ENCODE data around the gene SHC3. TPM values are rescaled to one million over a fixed set of nuclear protein-coding genes. Genes with fewer than 3 reads are reported as not detected.

The SHC3 gene
- total and polyA plus RNA-seq, 2 experiments from 2014 or later, result 0.30 to 0.54 TPM

GRCh38 chr9:89037346-89037745, 141.3 kb downstream of the SHC3 start:
- Histone ChIP-seq H3K79me2 (ENCODE audit: insufficient read depth) (no peaks in the 10 kb centered on the region), H2AFZ (no peak overlapping the region; the same call in 1 of the 2 replicates), H3K27me3 (replicated peaks; ENCODE audit: insufficient read depth) (no peaks in the 10 kb centered on the region), H3K36me3 (ENCODE audit: low read depth) (no peaks in the 10 kb centered on the region), H3K9me2 (ENCODE audit: insufficient read depth) (no peaks in the 10 kb centered on the region), H3K4me2 (ENCODE audit: unreplicated experiment) (no peak overlapping the region), H3F3A (ENCODE audit: insufficient read depth) (peaks cover 21% of the 10 kb centered on the region), H3K9ac (no peak overlapping the region), H4K20me1 (ENCODE audit: insufficient read depth) (no peaks in the 10 kb centered on the region), H3K27ac (no peak overlapping the region), H3K4me1 (ENCODE audit: insufficient read depth) (peaks cover 21% of the 10 kb centered on the region), H3K4me3 (no peak overlapping the region), H3K9me3 (ENCODE audit: low read depth) (no peaks in the 10 kb centered on the region)
- 53 to 70% methylated on average over 4 of the region's 4 CpGs for WGBS, 2 experiments (ENCODE audit: low coverage in 1 of 2, low lambda C conversion rate in 2 of 2, missing lambda C conversion rate in 2 of 2)
- DNase-seq, result no peak
- in situ Hi-C loops (cut with MboI), result no loop called here
- TF ChIP-seq EZH2phosphoT487 (IDR thresholded peaks at IDR 0.05; ENCODE audit: insufficient read depth, low read depth) (no peak), EZH2 (IDR thresholded peaks at IDR 0.05; ENCODE audit: insufficient read depth, poor library complexity, severe bottlenecking) (no peak)

DNA sequence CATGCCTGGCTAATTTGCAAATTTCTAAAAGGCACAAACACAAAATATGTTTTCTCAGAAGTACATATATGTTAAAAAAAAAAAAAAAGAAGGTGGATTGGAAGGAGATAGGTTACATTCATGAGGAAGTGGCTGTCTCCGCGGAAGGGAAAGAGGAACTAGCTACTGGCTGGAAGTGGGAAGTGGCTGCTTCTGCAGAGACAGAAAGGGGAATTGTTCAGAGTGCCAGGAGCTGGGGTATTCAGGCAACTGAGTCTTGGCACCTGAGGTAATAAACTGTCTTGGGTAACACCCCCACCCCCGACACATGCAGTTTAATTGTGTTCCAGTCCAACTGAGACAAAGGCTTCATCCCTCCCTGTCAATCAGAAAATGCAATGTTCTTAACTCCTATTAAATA, 141.7 kb downstream of the SHC3 start:
- Histone ChIP-seq H3F3A (ENCODE audit: insufficient read depth) (peaks cover 21% of the 10 kb centered on the region), H3K27me3 (replicated peaks; ENCODE audit: insufficient read depth) (no peaks in the 10 kb centered on the region), H2AFZ (no peak overlapping the region), H3K9ac (no peak overlapping the region), H3K79me2 (ENCODE audit: insufficient read depth) (no peaks in the 10 kb centered on the region), H3K27ac (no peak overlapping the region), H3K36me3 (ENCODE audit: low read depth) (no peaks in the 10 kb centered on the region), H3K4me2 (ENCODE audit: unreplicated experiment) (no peak overlapping the region), H3K4me1 (ENCODE audit: insufficient read depth) (peaks cover 21% of the 10 kb centered on the region), H3K9me2 (ENCODE audit: insufficient read depth) (no peaks in the 10 kb centered on the region), H3K4me3 (no peak overlapping the region), H4K20me1 (ENCODE audit: insufficient read depth) (no peaks in the 10 kb centered on the region), H3K9me3 (ENCODE audit: low read depth) (no peaks in the 10 kb centered on the region)
- TF ChIP-seq EZH2 (IDR thresholded peaks at IDR 0.05; ENCODE audit: insufficient read depth, poor library complexity, severe bottlenecking), result no peak
- TF ChIP-seq EZH2phosphoT487 (IDR thresholded peaks at IDR 0.05; ENCODE audit: insufficient read depth, low read depth), result no peak
- no peak for DNase-seq
- WGBS, 2 experiments (ENCODE audit: low coverage in 1 of 2, low lambda C conversion rate in 2 of 2, missing lambda C conversion rate in 2 of 2), result 91 to 92% methylated on average over 3 of the region's 3 CpGs
- in situ Hi-C loops (cut with MboI), result no loop called here

DNA sequence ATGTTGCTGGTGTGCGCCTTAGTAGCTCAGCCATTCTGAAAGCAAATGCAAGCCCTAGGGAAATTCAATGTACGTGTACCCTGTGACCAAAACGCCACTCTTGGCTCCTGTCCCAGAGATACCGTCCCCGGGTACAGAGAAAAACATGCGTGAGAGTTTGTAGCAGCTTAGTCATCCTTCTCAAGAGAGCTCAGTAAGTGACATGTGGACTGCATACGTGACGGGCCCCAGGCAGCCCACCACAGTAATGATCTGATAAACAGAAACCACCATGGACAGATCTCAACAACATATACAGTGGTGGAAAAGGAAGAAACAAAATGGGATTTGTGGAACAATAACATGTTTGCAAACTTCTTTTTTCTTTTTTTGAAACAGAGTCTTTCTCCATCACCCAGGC, 142.2 kb downstream of the SHC3 start:
- no peak for DNase-seq
- H3F3A ChIP-seq (ENCODE audit: insufficient read depth), result peaks cover 21% of the 10 kb centered on the region
- H3K9me3 ChIP-seq (ENCODE audit: low read depth), result no peaks in the 10 kb centered on the region
- TF ChIP-seq EZH2phosphoT487 (IDR thresholded peaks at IDR 0.05; ENCODE audit: insufficient read depth, low read depth) (no peak), EZH2 (IDR thresholded peaks at IDR 0.05; ENCODE audit: insufficient read depth, poor library complexity, severe bottlenecking) (no peak)
- H3K4me1 ChIP-seq (ENCODE audit: insufficient read depth), result peaks cover 21% of the 10 kb centered on the region
- H3K27ac ChIP-seq, result no peak overlapping the region
- H3K36me3 ChIP-seq (ENCODE audit: low read depth), result no peaks in the 10 kb centered on the region
- H3K27me3 ChIP-seq (replicated peaks; ENCODE audit: insufficient read depth), result no peaks in the 10 kb centered on the region
- 67 to 72% methylated on average over 8 of the region's 8 CpGs for WGBS, 2 experiments (ENCODE audit: low coverage in 1 of 2, low lambda C conversion rate in 2 of 2, missing lambda C conversion rate in 2 of 2)
- no peak overlapping the region for H2AFZ ChIP-seq
- no peak overlapping the region for H3K4me2 ChIP-seq (ENCODE audit: unreplicated experiment)
- no peak overlapping the region for H3K9ac ChIP-seq
- H4K20me1 ChIP-seq (ENCODE audit: insufficient read depth), result no peaks in the 10 kb centered on the region
- in situ Hi-C loops (cut with MboI), result no loop called here
- H3K79me2 ChIP-seq (ENCODE audit: insufficient read depth), result no peaks in the 10 kb centered on the region
- no peaks in the 10 kb centered on the region for H3K9me2 ChIP-seq (ENCODE audit: insufficient read depth)
- no peak overlapping the region for H3K4me3 ChIP-seq

GRCh38 chr9:89032661-89033060, 146.0 kb downstream of the SHC3 start:
- Histone ChIP-seq H3K36me3 (ENCODE audit: low read depth) (no peaks in the 10 kb centered on the region), H3K79me2 (ENCODE audit: insufficient read depth) (no peaks in the 10 kb centered on the region), H3K4me3 (no peak overlapping the region), H4K20me1 (ENCODE audit: insufficient read depth) (no peaks in the 10 kb centered on the region), H3K9ac (no peak overlapping the region), H3K4me1 (ENCODE audit: insufficient read depth) (peaks cover 6% of the 10 kb centered on the region; the same call in 1 of the 2 replicates), H3K4me2 (ENCODE audit: unreplicated experiment) (no peak overlapping the region), H3K9me3 (ENCODE audit: low read depth) (no peaks in the 10 kb centered on the region), H2AFZ (no peak overlapping the region), H3K27ac (no peak overlapping the region), H3K27me3 (replicated peaks; ENCODE audit: insufficient read depth) (no peaks in the 10 kb centered on the region), H3K9me2 (ENCODE audit: insufficient read depth) (no peaks in the 10 kb centered on the region), H3F3A (ENCODE audit: insufficient read depth) (peaks cover 7% of the 10 kb centered on the region)
- no peak for DNase-seq
- TF ChIP-seq EZH2 (IDR thresholded peaks at IDR 0.05; ENCODE audit: insufficient read depth, poor library complexity, severe bottlenecking), result no peak
- TF ChIP-seq EZH2phosphoT487 (IDR thresholded peaks at IDR 0.05; ENCODE audit: insufficient read depth, low read depth), result no peak
- WGBS, 2 experiments (ENCODE audit: low coverage in 1 of 2, low lambda C conversion rate in 2 of 2, missing lambda C conversion rate in 2 of 2), result 58 to 59% methylated on average over 5 of the region's 5 CpGs
- in situ Hi-C loops (cut with MboI), result no loop called here

DNA sequence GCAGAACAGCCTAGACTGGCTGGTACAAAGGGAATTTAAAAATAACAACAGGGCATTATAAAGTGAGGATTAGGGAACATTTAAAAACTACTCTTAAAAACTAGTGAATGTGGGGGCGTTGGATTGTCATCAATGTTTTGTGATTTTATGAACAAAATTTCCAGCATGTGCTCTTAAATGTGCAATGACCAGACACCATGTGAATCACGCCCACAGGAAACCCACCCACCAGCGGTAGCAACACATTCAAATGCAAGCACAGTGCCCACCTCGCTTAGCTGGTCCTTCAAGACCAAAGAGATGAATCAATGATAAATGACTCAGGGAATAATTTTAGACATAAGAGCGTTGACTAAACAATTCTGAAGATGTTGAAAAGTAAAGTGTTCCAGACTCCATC, 146.4 kb downstream of the SHC3 start:
- H3K4me1 ChIP-seq (ENCODE audit: insufficient read depth), result peaks cover 1% of the 10 kb centered on the region; the same call in 1 of the 2 replicates
- peaks cover 3% of the 10 kb centered on the region; the same call in 1 of the 2 replicates for H3F3A ChIP-seq (ENCODE audit: insufficient read depth)
- no peak overlapping the region for H2AFZ ChIP-seq
- no peak overlapping the region for H3K27ac ChIP-seq
- no peaks in the 10 kb centered on the region for H3K9me3 ChIP-seq (ENCODE audit: low read depth)
- 70 to 77% methylated on average over 5 of the region's 5 CpGs for WGBS, 2 experiments (ENCODE audit: low coverage in 1 of 2, low lambda C conversion rate in 2 of 2, missing lambda C conversion rate in 2 of 2)
- H3K9me2 ChIP-seq (ENCODE audit: insufficient read depth), result no peaks in the 10 kb centered on the region
- H3K9ac ChIP-seq, result no peak overlapping the region
- H3K36me3 ChIP-seq (ENCODE audit: low read depth), result no peaks in the 10 kb centered on the region
- no peaks in the 10 kb centered on the region for H4K20me1 ChIP-seq (ENCODE audit: insufficient read depth)
- no peaks in the 10 kb centered on the region for H3K27me3 ChIP-seq (replicated peaks; ENCODE audit: insufficient read depth)
- no peak for DNase-seq
- H3K79me2 ChIP-seq (ENCODE audit: insufficient read depth), result no peaks in the 10 kb centered on the region
- no peak for TF ChIP-seq EZH2phosphoT487 (IDR thresholded peaks at IDR 0.05; ENCODE audit: insufficient read depth, low read depth)
- no peak for TF ChIP-seq EZH2 (IDR thresholded peaks at IDR 0.05; ENCODE audit: insufficient read depth, poor library complexity, severe bottlenecking)
- in situ Hi-C loops (cut with MboI), result no loop called here
- no peak overlapping the region for H3K4me2 ChIP-seq (ENCODE audit: unreplicated experiment)
- H3K4me3 ChIP-seq, result no peak overlapping the region
